Fibroblast of lung (primary cell): ENCODE measurements around the gene PRODH2. TPM values are rescaled to one million over a fixed set of nuclear protein-coding genes. Genes with fewer than 3 reads are reported as not detected.
A peak's percentile ranks its signal among the peaks of the same experiment; 100 is the strongest.

Source experiments
- DNase-seq, 2 donors: peaks; one replicate each; pipeline versions ENCODE4 v3.0.0 to v3.0.0-alpha.2; 2010; ENCODE audit warnings: low read depth in 2 of 2
- H2AFZ ChIP-seq: 2 replicates; pipeline ENCODE4 v1.5.1; 2012; ENCODE audit warnings: low read length, control low read depth, inconsistent platforms
- H3K27ac ChIP-seq: 2 replicates; pipeline ENCODE4 v1.5.1; 2011; ENCODE audit warnings: low read length, control low read depth; ENCODE audit not compliant: insufficient read depth
- H3K27me3 ChIP-seq: 2 replicates; pipeline ENCODE4 v1.5.1; 2011; ENCODE audit warnings: mild to moderate bottlenecking, low read length; ENCODE audit not compliant: control insufficient read depth, insufficient read depth
- H3K36me3 ChIP-seq: 2 replicates; pipeline ENCODE4 v1.5.1; 2011; ENCODE audit warnings: low read length; ENCODE audit not compliant: control insufficient read depth, insufficient read depth
- H3K4me1 ChIP-seq: 2 replicates; pipeline ENCODE4 v1.5.1; 2011; ENCODE audit warnings: low read length; ENCODE audit not compliant: control insufficient read depth, insufficient read depth; ENCODE audit errors: extremely low read depth
- H3K4me2 ChIP-seq: 2 replicates; pipeline ENCODE4 v1.5.1; 2011; ENCODE audit warnings: low read length, control low read depth; ENCODE audit not compliant: insufficient read depth; ENCODE audit errors: extremely low read depth
- H3K4me3 ChIP-seq, 4 experiments: fragments of 200-600 bp in 1 of 4; sonication (generic) in 1 of 4; replicated peaks in 1 of 4; 2 replicates each; pipeline ENCODE4 v1.5.1; 2011 to 2016; ENCODE audit warnings: low read length in 4 of 4, low read depth in 3 of 4, mild to moderate bottlenecking in 3 of 4, control low read depth in 2 of 4, inconsistent platforms in 1 of 4, mixed read lengths in 1 of 4; ENCODE audit not compliant: insufficient read depth in 1 of 4; ENCODE audit errors: control extremely low read depth in 1 of 4
- H3K79me2 ChIP-seq: 2 replicates; pipeline ENCODE4 v1.5.1; 2012; ENCODE audit warnings: mild to moderate bottlenecking, low read length, inconsistent platforms; ENCODE audit not compliant: control insufficient read depth, insufficient read depth
- H3K9ac ChIP-seq: 2 replicates; pipeline ENCODE4 v1.5.1; 2011; ENCODE audit warnings: mild to moderate bottlenecking, low read length, control low read depth; ENCODE audit not compliant: insufficient read depth
- H3K9me3 ChIP-seq: 2 replicates; pipeline ENCODE4 v1.5.1; 2012; ENCODE audit warnings: low read depth, low read length; ENCODE audit not compliant: control insufficient read depth, insufficient read depth
- H4K20me1 ChIP-seq: 2 replicates; pipeline ENCODE4 v1.5.1; 2011; ENCODE audit warnings: low read length; ENCODE audit not compliant: control insufficient read depth, insufficient read depth; ENCODE audit errors: extremely low read depth
- EZH2 ChIP-seq: IDR thresholded peaks from 2 replicates; pipeline ENCODE4 v1.5.1; 2012; ENCODE audit warnings: low read length, control low read depth, mild to moderate bottlenecking; ENCODE audit errors: missing control alignments
- polyA plus RNA-seq, 2 donors: library from polyadenylated mRNA; depleted of rRNA in 1 of 2; stranded (reverse) in 1 of 2; unstranded in 1 of 2; fragments of >200 nt; gene quantifications; 2 replicates each; pipeline ENCODE4 v1.2.1, GENCODE V29; 2011 to 2012; ENCODE audit warnings: missing spikeins in 1 of 2
- total RNA-seq: library from RNA; depleted of rRNA; stranded (reverse); fragments of >200 nt; gene quantifications from 2 replicates; pipeline ENCODE4 v1.2.1, GENCODE V29; 2014
- TF ChIP-seq, protein P1 (sequence below), 2 donors: IDR thresholded peaks in 1 of 2; conservative IDR thresholded peaks in 1 of 2; 1 replicate in 1 of 2; 2 replicates in 1 of 2; pipeline ENCODE4 v1.5.1; 2011 to 2012; ENCODE audit warnings: low read length in 2 of 2, control low read depth in 1 of 2, inconsistent platforms in 1 of 2, low read depth in 1 of 2, mild to moderate bottlenecking in 1 of 2

Gene PRODH2
- total and polyA plus RNA-seq, 2 donors (not counting 1 experiment from before 2014, with no cell fraction given) = not detected

GRCh38 chr19:35775298-35776101 is 37.1 kb downstream of the PRODH2 start, which contains the start of gene ARHGAP33:
TSS of gene ARHGAP33 (plus strand) at chr19:35775564. CDS start at chr19:35775659, 95 bp downstream.
- no peaks in the 10 kb centered on the region for H3K27me3 ChIP-seq
- peak within 1 kb of the TSS; percentile 60 for H3K9ac ChIP-seq
- peak within 1 kb of the TSS; percentile 58 for H2AFZ ChIP-seq
- peaks cover 3% of the 10 kb centered on the region for H3K79me2 ChIP-seq
- H4K20me1 ChIP-seq = no peaks in the 10 kb centered on the region
- H3K4me3 ChIP-seq = peak within 1 kb of the TSS; percentile 53 to 72 (median 62)
- no peaks in the 10 kb centered on the region for H3K36me3 ChIP-seq
- H3K4me1 ChIP-seq = peaks cover 4% of the 10 kb centered on the region
- H3K4me2 ChIP-seq = peak within 1 kb of the TSS; percentile 80
- H3K27ac ChIP-seq = peak within 1 kb of the TSS; percentile 20
- TF ChIP-seq, protein P1, sequence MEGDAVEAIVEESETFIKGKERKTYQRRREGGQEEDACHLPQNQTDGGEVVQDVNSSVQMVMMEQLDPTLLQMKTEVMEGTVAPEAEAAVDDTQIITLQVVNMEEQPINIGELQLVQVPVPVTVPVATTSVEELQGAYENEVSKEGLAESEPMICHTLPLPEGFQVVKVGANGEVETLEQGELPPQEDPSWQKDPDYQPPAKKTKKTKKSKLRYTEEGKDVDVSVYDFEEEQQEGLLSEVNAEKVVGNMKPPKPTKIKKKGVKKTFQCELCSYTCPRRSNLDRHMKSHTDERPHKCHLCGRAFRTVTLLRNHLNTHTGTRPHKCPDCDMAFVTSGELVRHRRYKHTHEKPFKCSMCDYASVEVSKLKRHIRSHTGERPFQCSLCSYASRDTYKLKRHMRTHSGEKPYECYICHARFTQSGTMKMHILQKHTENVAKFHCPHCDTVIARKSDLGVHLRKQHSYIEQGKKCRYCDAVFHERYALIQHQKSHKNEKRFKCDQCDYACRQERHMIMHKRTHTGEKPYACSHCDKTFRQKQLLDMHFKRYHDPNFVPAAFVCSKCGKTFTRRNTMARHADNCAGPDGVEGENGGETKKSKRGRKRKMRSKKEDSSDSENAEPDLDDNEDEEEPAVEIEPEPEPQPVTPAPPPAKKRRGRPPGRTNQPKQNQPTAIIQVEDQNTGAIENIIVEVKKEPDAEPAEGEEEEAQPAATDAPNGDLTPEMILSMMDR (conservative IDR thresholded peaks at IDR 0.05 in 1 of 2, IDR thresholded peaks at IDR 0.05 in 1 of 2; ENCODE audit: low read depth in 1 of 2, low read length in 2 of 2) = no peak
- no peak for TF ChIP-seq EZH2
- peak; percentile 90 to 93 for DNase-seq
- no peaks in the 10 kb centered on the region for H3K9me3 ChIP-seq

DNA sequence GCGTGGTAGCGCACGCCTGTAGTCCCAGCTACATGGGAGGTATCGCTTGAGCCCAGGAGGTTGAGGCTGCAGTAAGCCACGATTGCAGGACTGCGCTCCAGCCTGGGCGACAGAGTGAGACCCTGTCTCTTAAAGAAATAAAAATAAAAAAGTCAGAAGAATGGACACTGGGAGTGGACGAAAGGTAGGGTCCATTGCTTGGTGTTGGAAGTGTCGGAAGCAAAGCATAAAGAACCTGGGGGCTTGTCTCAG is 37.7 kb downstream of the PRODH2 start:
- peaks cover 4% of the 10 kb centered on the region for H3K4me1 ChIP-seq
- peak overlapping the region; percentile 30 for H3K4me2 ChIP-seq
- TF ChIP-seq, protein P1 (conservative IDR thresholded peaks at IDR 0.05 in 1 of 2, IDR thresholded peaks at IDR 0.05 in 1 of 2; ENCODE audit: low read depth in 1 of 2, low read length in 2 of 2) = no peak
- no peak for TF ChIP-seq EZH2
- no peak for DNase-seq
- H3K79me2 ChIP-seq = peaks cover 3% of the 10 kb centered on the region
- H3K9me3 ChIP-seq = no peaks in the 10 kb centered on the region
- no peak overlapping the region for H3K9ac ChIP-seq
- H3K4me3 ChIP-seq = peak overlapping the region in 2 of 4 experiments; percentile 40 to 45
- H3K27ac ChIP-seq = no peak overlapping the region
- H3K36me3 ChIP-seq = no peaks in the 10 kb centered on the region
- H3K27me3 ChIP-seq = no peaks in the 10 kb centered on the region
- no peak overlapping the region for H2AFZ ChIP-seq
- no peaks in the 10 kb centered on the region for H4K20me1 ChIP-seq

DNA sequence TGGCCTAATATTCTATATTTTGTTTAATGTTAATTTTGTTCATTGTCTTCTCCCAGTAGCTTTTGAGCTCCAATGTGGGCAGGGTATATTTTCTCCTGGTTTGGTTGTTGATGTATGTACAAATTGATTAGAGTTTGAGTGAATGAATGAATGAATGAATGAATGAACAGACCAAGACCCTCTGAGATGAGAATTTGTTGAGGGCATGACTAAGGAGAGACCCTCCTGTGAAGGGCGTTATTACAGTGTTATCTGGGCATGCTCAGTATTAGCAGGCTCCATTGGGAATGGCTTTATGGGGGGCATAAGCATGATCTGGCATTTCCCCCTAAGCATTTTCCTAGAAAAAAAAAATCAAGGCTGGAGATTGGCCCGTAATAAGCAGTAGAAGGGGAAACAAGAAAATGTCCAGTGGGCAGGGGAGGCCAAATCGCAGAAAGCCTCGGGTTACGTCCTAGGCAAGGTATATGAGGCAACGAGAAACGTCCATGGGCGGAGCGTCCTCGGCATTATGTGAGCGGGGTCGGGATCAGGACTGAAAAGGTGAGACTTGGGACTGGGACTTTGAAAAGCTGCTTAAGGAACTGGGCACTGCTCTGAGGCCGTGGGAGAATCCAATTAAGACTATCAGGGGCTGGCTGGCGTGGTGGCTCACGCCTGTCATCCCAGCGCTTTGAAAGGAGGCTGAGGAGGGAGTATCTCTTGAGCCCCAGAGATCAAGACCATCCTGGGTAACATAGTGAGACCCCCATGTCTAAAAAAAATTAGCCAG is 38.2 kb downstream of the PRODH2 start:
- Histone ChIP-seq H3K27ac (no peak overlapping the region), H2AFZ (no peak overlapping the region), H3K36me3 (no peaks in the 10 kb centered on the region), H3K4me2 (peak overlapping the region; percentile 30), H3K4me3 (peak overlapping the region in 2 of 4 experiments; percentile 40 to 45), H4K20me1 (no peaks in the 10 kb centered on the region), H3K9me3 (no peaks in the 10 kb centered on the region), H3K9ac (no peak overlapping the region), H3K4me1 (peaks cover 4% of the 10 kb centered on the region), H3K27me3 (no peaks in the 10 kb centered on the region), H3K79me2 (peaks cover 3% of the 10 kb centered on the region)
- TF ChIP-seq, protein P1 (conservative IDR thresholded peaks at IDR 0.05 in 1 of 2, IDR thresholded peaks at IDR 0.05 in 1 of 2; ENCODE audit: low read depth in 1 of 2, low read length in 2 of 2) = no peak
- no peak for TF ChIP-seq EZH2
- DNase-seq = no peak
